ENCODE data around the gene COL4A2. TPM values are rescaled to one million over a fixed set of nuclear protein-coding genes. Genes with fewer than 3 reads are reported as not detected.

COL4A2 gene
- polyA plus RNA-seq, 1 donor (not counting 4 experiments of a cell fraction or from before 2014, with no cell fraction given), result 30.7 TPM

DNA sequence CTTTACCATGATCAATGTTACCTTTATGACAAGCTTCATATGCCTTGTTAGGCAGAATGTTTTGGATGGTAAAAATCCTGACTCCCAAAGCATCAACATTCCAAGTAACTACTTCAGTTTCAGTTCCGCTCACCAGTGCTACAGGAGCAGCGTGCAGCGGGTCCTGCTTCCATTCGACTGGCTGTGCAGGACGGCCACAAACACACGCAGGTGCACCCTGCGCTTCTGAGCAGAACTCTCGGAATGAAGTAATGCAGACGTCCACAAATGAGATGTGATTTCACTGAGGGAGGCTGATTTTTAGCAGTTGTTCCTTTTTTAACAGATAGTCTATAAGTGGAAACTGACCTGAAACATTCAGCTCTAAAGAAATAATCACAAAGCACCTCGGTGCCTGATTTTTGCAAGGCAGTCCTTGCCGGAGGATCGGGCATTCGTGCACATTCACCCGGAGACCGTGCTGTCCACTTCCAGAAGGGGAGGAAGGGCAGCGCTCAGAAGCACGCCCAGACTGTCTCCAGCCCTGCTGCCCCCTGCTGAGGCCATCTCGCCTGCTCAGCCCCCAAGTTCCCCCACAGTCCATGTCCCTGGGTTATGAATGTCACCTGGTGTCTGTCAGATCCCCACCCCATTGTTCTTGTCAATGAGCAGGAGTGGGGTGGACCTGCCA is 168.6 kb downstream of the COL4A2 start:
- no peak for DNase-seq (ENCODE audit: low read depth, low spot score)
- Histone ChIP-seq H3K79me2 (ENCODE audit: control insufficient read depth, insufficient read depth, low read length) (no peaks in the 10 kb centered on the region), H4K20me1 (ENCODE audit: control insufficient read depth, extremely low read depth, insufficient read depth, low read length) (no peaks in the 10 kb centered on the region), H3K36me3 (ENCODE audit: control insufficient read depth in 2 of 2, extremely low read depth in 1 of 2, insufficient read depth in 2 of 2, low read length in 2 of 2) (peaks cover 12 to 30% of the 10 kb centered on the region in 2 experiments), H3K27me3 (ENCODE audit: control insufficient read depth, extremely low read depth, insufficient read depth, low read length) (no peaks in the 10 kb centered on the region), H3K4me2 (ENCODE audit: control insufficient read depth, extremely low read depth, insufficient read depth, low read depth, low read length) (no peak overlapping the region), H3K9me3 (ENCODE audit: control insufficient read depth, low read depth, low read length) (no peaks in the 10 kb centered on the region), H3K9ac (ENCODE audit: control insufficient read depth, extremely low read depth, insufficient read depth, low read length) (no peak overlapping the region), H3K4me3 (ENCODE audit: control insufficient read depth in 2 of 3, extremely low read depth in 1 of 3, insufficient read depth in 2 of 3, low read depth in 1 of 3, low read length in 3 of 3) (no peak overlapping the region), H3K4me1 (ENCODE audit: control insufficient read depth, extremely low read depth, insufficient read depth, low read length) (no peaks in the 10 kb centered on the region), H3K9me1 (ENCODE audit: control insufficient read depth, extremely low read depth, insufficient read depth, low read length) (no peaks in the 10 kb centered on the region), H3K27ac (ENCODE audit: control insufficient read depth, insufficient read depth, low read length) (no peak overlapping the region), H2AFZ (ENCODE audit: control insufficient read depth, low read length) (no peak overlapping the region)
- dilution Hi-C loops (cut with MboI; ENCODE audit: extremely low pct_ligation_motif_present, low sequenced_read_pairs), result no loop called here
- TF ChIP-seq CTCF (optimal IDR thresholded peaks at IDR 0.05 in 1 of 3, IDR thresholded peaks at IDR 0.05 in 1 of 3, conservative IDR thresholded peaks at IDR 0.05 in 1 of 3; ENCODE audit: extremely low read depth in 1 of 3, insufficient read depth in 2 of 3, low read length in 3 of 3) (no peak), EZH2 (IDR thresholded peaks at IDR 0.05; ENCODE audit: low read length) (no peak)
- FAIRE-seq, result no peak

- TF ChIP-seq CTCF (optimal IDR thresholded peaks at IDR 0.05 in 1 of 3, IDR thresholded peaks at IDR 0.05 in 1 of 3, conservative IDR thresholded peaks at IDR 0.05 in 1 of 3; ENCODE audit: extremely low read depth in 1 of 3, insufficient read depth in 2 of 3, low read length in 3 of 3), result no peak
- TF ChIP-seq EZH2 (IDR thresholded peaks at IDR 0.05; ENCODE audit: low read length), result no peak
- H2AFZ ChIP-seq (ENCODE audit: control insufficient read depth, low read length), result no peak overlapping the region
- no peak overlapping the region for H3K27ac ChIP-seq (ENCODE audit: control insufficient read depth, insufficient read depth, low read length)
- H3K9ac ChIP-seq (ENCODE audit: control insufficient read depth, extremely low read depth, insufficient read depth, low read length), result no peak overlapping the region
- H3K9me3 ChIP-seq (ENCODE audit: control insufficient read depth, low read depth, low read length), result no peaks in the 10 kb centered on the region
- DNase-seq (ENCODE audit: low read depth, low spot score) (no peak), FAIRE-seq (no peak)
- no peaks in the 10 kb centered on the region for H3K79me2 ChIP-seq (ENCODE audit: control insufficient read depth, insufficient read depth, low read length)
- H3K4me3 ChIP-seq (ENCODE audit: control insufficient read depth in 2 of 3, extremely low read depth in 1 of 3, insufficient read depth in 2 of 3, low read depth in 1 of 3, low read length in 3 of 3), result no peak overlapping the region
- no peak overlapping the region for H3K4me2 ChIP-seq (ENCODE audit: control insufficient read depth, extremely low read depth, insufficient read depth, low read depth, low read length)
- H3K27me3 ChIP-seq (ENCODE audit: control insufficient read depth, extremely low read depth, insufficient read depth, low read length), result no peaks in the 10 kb centered on the region
- no peaks in the 10 kb centered on the region for H3K4me1 ChIP-seq (ENCODE audit: control insufficient read depth, extremely low read depth, insufficient read depth, low read length)
- dilution Hi-C loops (cut with MboI; ENCODE audit: extremely low pct_ligation_motif_present, low sequenced_read_pairs), result no loop called here
- no peaks in the 10 kb centered on the region for H3K9me1 ChIP-seq (ENCODE audit: control insufficient read depth, extremely low read depth, insufficient read depth, low read length)
- no peaks in the 10 kb centered on the region for H4K20me1 ChIP-seq (ENCODE audit: control insufficient read depth, extremely low read depth, insufficient read depth, low read length)
- H3K36me3 ChIP-seq (ENCODE audit: control insufficient read depth in 2 of 2, extremely low read depth in 1 of 2, insufficient read depth in 2 of 2, low read length in 2 of 2), result peaks cover 12 to 29% of the 10 kb centered on the region in 2 experiments
Measured at GRCh38 chr13:110476220-110476617, 169.1 kb downstream of the COL4A2 start.

Measured in keratinocyte (primary cell).